A172 (cell line): ENCODE results near the gene AHRR. TPM values are rescaled to one million over a fixed set of nuclear protein-coding genes. Genes with fewer than 3 reads are reported as not detected.
A peak's percentile ranks its signal among the peaks of the same experiment; 100 is the strongest.

Experiments used
- DNase-seq: peaks from one replicate; pipeline ENCODE4 v3.0.0-alpha.2; 2015; ENCODE audit warnings: low spot score
- total RNA-seq: library from RNA; depleted of rRNA; stranded (reverse); fragments of >200 nt; shearing (Covaris generic); gene quantifications from 2 replicates; pipeline ENCODE4 v1.2.3, GENCODE V29; 2014

The AHRR gene
- total RNA-seq, 1 experiment from 2014 or later: 1.4 TPM

GRCh38 chr5:428754-429452 lies 107.4 kb downstream of the AHRR start:
- no peak for DNase-seq

- no peak for DNase-seq
These were observed 108.1 kb downstream of the AHRR start for GRCh38 chr5:429453-430188.

GRCh38 chr5:430214-430925 lies 108.9 kb downstream of the AHRR start:
- no peak for DNase-seq

GRCh38 chr5:431001-431710 lies 109.6 kb downstream of the AHRR start:
- DNase-seq: peak; percentile 16

- no peak for DNase-seq
These were observed 110.2 kb downstream of the AHRR start for GRCh38 chr5:431711-432050.

- DNase-seq: no peak
These were observed 110.8 kb downstream of the AHRR start for GRCh38 chr5:432201-432927.

- DNase-seq: no peak
These were observed 111.6 kb downstream of the AHRR start for GRCh38 chr5:432928-433791.

GRCh38 chr5:433836-434235 lies 112.3 kb downstream of the AHRR start:
- DNase-seq: no peak

- DNase-seq: no peak
These were observed 113.1 kb downstream of the AHRR start for GRCh38 chr5:434443-435146.

GRCh38 chr5:435156-435790 lies 113.8 kb downstream of the AHRR start:
- DNase-seq: no peak

GRCh38 chr5:435961-436640 lies 114.6 kb downstream of the AHRR start:
- DNase-seq: peak; percentile 25

- DNase-seq: no peak
These were observed 115.1 kb downstream of the AHRR start for GRCh38 chr5:436641-436975.

GRCh38 chr5:437281-437771 lies 115.8 kb downstream of the AHRR start:
- no peak for DNase-seq

- DNase-seq: no peak
These were observed 117.0 kb downstream of the AHRR start for GRCh38 chr5:438481-438981.

- DNase-seq: no peak
These were observed 117.7 kb downstream of the AHRR start for GRCh38 chr5:439181-439580.

GRCh38 chr5:439636-440035 lies 118.1 kb downstream of the AHRR start:
- DNase-seq: no peak

- DNase-seq: no peak
These were observed 119.1 kb downstream of the AHRR start for GRCh38 chr5:440401-441201.

GRCh38 chr5:441996-442334 lies 120.5 kb downstream of the AHRR start:
- no peak for DNase-seq
